GM18502 (cell line): ENCODE data around the gene GPC1.
"Not testable (repeated sequence)": the region's sequence is repeated elsewhere in the genome, so short reads cannot be mapped to it uniquely, and the experiment has no call there.

Experiments used
- ATAC-seq: cut with Tn5 transposase; IDR thresholded peaks from one replicate; pipeline ENCODE4 v1.9.1; 2021; ENCODE audit warnings: mild to moderate bottlenecking; ENCODE audit not compliant: unreplicated experiment, poor library complexity

GPC1 gene

DNA sequence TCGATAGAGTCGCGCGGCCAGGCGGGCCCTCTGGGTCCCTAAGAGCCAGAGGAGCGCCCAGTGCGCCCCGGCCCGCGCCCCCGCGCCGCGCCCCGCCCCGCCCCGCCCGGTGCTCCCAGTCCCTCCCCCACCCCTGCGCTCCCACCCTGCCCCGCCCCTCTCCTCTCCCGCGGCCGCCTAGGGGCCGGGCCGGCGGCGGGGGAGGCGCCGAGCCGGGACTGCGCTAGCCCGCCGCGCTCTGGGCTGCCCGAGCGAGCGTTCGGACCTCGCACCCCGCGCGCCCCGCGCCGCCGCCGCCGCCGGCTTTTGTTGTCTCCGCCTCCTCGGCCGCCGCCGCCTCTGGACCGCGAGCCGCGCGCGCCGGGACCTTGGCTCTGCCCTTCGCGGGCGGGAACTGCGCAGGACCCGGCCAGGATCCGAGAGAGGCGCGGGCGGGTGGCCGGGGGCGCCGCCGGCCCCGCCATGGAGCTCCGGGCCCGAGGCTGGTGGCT lies at the start of gene GPC1:
TSS of gene GPC1 (plus strand) at position 207 of the 491 bp plus-strand sequence. CDS start at position 463, 256 bp downstream.
- peak; percentile 61 for ATAC-seq

DNA sequence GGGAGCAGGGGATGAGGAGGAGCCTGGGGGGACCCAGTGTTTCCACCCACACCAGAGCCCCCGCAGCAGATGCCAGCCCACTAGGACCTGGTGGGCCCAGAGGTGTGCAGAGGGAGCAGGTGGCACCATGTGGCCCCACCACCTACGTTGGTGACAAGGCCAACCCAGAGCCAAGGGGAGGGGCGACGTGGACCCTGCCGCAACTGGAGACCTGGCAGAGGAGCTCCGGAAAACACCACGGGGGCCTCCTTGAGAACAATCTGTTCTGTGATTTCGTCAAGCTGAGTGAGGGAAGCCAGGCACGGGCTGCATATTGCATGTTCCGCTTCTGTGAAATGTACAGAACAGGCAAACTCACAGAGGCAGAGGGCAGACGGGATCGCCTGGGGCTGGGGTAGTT lies 49.1 kb upstream of the GPC1 start:
- no peak for ATAC-seq

DNA sequence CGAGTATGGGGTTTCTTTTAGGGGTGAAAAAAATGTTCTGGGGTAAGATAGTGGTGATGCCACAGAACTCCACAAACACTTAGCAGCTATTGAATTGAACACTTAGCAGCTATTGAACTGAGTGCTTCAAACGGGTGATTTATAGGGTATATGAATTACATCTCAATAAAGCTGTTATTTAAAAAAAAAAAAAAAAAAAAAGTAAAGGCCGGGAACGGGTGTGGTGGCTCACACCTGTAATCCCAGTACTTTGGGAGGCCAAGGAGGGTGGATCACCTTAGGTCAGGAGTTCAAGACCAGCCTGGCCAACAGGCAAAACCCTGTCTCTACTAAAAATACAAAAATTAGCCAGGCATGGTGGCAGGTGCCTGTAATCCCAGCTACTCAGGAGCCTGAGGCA lies 48.7 kb upstream of the GPC1 start:
- ATAC-seq = not testable (repeated sequence)

- ATAC-seq = no peak
Observed at GRCh38 chr2:240387325-240387668, 48.2 kb upstream of the GPC1 start.

DNA sequence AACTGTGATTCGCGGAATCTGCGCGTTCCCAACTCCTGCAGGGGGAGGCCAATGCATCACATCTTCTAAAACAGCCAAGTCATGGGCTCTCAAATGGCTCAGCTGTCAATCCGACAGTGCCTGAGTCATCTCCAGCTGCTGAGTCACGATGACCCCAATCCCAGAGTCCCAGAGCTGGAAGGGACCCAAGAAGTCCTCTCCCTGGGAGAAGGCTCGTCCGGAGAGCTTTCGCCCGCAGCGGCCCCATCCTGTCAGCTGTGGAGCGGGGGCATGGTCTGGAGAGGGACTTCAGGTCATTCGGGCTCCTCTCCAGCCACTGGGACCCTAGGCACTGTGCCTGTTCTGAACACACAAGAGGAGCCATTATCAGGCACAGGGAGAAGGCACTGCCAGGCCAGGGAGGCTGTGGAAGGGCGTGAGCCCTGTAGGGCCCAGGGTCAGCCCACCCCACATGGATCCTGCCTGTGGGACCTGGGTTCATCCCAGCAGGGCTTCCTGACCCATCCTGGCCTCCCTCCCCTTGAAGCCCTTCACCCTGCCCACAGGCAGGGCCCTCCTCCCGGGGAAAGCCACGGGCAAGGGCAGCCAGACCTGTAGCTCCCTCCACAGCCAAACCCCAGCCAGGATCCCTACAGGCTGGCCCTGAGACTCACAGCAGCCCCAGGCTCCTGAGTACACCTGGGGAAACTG lies 47.6 kb upstream of the GPC1 start:
- no peak for ATAC-seq

DNA sequence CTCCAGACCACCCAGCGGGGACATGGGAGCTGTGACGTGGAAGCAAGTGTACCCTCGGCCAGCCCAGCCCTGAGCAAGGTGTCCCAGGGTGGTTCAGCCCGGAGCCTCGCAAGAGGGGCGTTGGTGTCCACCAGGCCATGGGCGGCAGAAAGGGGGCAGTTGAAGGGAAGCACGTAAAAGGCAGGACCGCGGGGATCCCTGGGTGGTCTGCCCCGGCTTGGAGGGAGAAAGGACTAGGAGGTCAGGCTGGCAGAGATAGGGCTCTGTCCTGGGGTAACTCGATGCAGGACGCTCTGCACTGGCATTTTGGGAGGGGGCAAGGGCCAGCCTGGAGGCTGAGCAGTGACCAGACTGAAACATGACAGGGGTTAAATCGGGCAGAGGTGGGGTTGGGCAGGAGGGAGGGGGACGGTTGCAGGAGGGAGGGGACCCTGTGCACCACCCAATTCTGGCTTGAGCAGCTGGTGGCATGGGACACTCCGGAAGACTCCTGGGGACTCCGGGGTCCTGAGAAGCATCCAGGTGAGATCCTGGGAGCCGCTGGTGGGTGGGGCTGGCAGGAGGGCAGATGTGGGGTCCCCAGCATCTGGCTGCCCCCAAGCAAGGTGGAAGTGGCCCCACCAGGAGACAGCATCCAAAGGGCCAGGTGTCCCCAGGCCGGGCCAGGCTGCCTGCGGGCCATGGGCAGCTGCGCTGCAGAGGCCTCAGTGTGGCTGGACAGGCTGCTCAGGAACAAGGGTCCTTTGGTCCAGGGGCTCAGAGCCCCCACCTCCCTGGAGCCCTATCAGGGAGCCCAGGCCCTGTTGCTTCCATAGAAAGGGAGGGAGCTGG lies 46.8 kb upstream of the GPC1 start:
- no peak for ATAC-seq

GRCh38 chr2:240389302-240389805 lies 46.1 kb upstream of the GPC1 start:
- no peak for ATAC-seq

DNA sequence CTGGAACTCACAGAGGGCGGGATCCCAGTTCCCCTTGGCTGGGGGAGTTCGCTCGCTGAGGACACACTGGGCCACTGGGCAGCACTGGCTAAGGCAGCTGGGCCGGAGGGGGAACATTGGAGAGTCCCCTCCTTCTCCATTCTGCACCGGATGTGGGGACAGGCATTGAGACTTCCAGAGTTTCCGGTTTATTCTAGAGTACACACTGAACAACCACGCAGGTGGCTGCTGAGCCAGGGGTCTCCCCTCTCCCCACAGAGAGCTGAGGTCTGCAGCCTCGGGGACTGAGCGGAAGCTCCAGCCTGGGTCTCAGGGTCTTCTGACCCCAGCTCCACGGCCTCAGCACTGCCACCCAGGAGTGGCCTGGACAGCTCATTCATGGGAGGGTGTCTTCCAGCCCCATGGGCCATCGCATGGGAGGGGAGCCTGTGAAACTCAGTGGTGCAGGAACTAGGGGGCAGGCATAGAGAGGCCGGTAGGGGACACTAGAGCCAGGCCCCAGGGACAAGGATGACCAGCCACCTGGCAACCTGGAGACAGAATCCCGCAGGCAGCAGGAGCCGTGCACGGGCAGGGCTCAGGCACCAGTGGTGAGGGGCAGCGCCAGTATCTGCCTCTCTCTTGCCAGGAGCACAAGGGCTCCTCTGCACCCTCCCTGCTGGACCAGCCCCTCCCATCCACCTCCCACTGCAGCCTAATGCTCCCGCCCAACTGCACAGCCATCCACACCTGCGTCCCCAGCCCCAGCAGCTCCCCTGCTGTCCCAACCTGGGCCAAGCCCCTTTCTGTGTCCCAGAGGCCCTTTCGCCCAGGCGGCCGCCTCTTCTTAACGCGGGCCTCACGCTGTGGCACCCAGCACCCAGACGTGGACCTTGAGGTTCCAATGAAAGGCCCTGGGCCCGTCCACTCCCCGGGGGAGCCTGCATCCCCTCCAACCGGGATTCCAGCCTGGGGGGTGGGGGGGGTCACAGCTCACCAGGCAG lies 45.1 kb upstream of the GPC1 start:
- ATAC-seq = no peak

DNA sequence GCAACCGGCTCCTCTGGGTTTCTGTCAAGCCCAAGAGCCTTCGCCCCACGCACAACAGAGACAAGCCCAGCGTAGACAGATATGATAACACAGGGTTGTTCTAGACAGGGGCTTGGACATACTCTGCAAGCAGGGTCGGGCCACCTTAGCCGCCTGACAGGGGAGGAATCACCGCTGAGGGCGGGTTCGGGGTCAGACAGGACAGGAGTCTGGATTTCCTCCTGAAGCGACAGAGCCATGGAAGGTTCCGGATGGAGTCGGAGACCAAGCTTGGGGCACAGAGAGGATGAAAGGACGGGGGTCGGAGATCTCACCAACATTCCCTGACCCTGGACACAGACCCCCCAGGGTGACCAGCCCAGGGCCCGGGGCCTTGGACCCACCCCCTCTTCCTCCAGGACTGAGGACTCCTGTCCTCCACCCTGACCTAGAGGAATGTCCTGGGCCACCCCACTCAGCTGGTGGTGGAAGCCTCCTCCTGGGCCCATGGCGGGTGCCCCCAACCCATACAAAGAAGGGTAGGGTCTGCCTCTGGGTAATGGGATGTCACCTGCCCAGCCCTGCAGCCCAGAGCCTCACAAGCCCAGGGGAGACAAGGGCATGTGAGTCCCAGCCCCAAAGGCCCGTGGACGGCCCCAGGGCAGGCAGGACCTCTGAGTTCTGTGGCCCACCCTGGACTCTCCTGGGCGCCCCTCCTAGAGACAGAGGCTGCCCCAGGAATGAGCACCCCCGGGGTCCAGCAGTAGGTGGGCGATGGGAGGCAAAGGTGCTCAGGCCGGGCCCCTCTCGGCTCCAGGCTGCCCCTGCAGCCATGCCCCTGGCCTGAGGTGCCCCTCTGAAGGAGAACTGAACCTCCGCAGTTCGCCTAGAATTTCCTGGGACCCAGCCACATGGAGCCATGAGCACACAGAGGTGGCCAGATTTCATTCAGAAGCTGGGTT lies 44.1 kb upstream of the GPC1 start:
- ATAC-seq = no peak

- no peak for ATAC-seq
Observed at GRCh38 chr2:240392084-240392947, 43.1 kb upstream of the GPC1 start.

DNA sequence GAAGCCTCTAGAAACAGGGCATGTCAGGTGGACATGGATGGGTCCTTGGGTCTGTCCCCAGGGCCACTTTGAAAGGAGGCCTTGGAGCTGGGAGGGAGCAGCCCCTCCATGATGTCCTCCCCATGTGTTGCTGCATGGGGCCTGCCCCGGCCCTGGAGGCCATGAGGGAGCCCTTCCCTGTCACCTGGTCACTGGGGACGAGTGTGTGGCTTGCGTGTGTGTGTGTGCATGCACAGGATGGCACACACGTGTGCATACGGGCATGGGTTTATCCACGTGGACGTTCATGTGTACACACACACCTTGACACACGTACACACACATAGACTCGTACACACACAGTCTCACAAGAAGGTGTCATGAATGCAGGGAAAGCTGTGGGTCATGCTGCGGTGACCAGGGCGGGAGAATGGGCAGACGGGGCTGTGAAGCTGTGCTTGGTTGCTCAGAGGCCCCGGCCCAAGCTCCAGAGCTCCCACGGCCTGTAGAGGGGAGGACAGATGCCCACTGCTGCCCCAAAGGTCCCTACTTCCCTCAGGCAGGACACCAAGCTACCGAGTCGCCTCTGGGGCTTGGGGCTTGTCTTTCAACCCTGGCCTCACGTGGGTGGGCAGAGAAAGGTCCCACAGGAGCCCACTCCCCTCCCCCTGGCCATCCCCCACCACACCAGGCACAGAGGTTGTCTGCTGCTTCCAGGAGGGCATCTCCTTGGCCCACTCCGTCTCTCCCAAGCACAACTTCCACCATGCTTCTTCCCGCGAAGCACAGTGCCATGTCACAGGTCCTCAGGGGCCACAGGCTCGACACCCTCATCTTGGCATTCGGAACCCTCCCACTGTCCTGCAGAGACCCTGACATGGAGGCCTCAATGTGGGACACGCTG lies 42.3 kb upstream of the GPC1 start:
- ATAC-seq = no peak

DNA sequence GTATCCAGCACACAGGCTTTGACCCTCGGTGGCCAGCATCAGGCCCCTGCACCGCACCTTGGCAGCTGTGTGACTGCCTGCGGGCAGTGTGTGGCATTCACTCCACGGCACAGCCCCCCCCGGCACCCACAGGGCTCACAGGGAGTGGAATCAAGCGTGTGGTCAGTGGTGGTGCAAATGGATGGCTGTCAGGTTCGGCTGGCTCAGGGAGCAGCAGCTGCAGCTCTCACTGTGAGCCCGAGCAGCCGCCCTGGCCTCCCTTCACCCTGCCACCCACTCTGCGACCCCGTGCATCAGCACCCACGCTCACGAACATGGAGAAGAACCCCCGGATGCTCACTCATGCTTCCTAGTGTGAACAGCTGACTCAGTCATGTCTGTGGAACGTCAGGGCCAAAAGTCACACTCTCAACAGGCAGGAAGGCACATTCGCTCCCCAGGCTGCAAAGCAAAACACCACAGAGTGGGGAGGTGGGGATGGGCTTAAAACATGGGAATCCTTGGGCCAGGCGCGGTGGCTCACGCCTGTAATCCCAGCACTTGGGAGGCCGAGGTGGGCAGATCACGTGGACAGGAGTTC lies 41.5 kb upstream of the GPC1 start:
- ATAC-seq = no peak

GRCh38 chr2:240394549-240394948 lies 40.9 kb upstream of the GPC1 start:
- no peak for ATAC-seq

GRCh38 chr2:240395448-240395847 lies 40.0 kb upstream of the GPC1 start:
- no peak for ATAC-seq

DNA sequence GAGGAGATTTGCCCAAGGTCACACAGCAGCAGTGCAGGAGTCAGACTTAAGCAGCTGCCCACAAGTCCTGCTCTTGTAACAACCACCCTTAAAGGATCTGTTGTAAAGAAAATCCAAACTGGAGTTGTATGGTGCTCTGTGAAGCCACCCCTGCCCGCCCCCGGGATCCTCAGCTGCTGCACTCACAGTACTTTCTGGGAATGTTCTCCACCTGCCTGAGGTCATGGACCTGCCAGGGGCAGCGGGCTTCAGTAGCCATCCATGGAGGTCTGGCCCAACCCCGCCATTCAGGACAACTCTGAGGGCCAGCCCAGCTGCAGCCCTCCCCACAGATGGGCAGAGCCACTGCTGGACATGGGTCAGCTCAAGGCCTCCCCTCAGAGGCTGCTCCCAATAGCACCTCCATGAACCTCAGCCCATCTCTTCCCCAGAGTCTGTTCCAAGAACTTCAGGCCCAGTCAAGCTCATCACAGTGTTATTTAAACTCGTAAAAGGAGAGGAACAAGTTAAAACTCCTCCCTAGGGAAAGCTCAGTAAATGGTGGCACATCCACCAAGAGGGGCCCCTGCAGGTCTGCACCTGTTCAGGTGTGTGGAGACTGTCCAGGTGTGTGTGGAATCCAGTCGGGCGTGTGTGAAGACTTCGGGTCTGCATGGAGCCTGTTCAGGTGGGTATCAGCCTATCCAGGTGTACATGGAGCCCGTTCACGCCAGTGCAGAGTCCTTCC lies 39.4 kb upstream of the GPC1 start:
- no peak for ATAC-seq
